Stimulated activated CD8-positive, alpha-beta memory T cell treated with anti-CD3 and anti-CD28 coated beads, Interleukin-7, amount 100 ng/mL, for 48 hours (primary cell): Measurements from ENCODE around the gene OGA.

Experiments
- DNase-seq, 2 donors: peaks; one replicate each; pipeline ENCODE4 v3.0.0-alpha.2; 2020; ENCODE audit warnings: low read depth in 1 of 2; ENCODE audit errors: extremely low read depth in 1 of 2

The OGA gene

DNA sequence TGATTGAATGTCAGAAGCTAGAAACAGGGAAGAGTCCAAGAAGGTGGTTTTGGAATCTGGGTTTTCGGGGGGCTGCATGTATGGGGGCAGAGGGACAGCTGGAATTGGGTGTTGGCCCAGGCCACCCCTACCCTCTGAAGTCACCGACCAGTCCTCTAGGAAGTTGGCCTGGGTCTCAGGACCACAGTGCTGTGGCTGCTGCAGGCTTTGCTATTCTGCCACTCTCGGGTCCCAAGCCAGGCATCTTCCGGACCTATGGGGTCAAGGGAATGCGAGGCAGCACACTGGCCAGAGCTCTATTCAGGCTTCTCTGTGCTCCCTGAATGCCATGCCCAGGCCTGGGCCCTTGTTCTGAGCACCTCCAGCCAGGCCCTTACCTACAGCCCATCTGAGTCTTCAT lies 55.5 kb downstream of the OGA start:
- DNase-seq: no peak

DNA sequence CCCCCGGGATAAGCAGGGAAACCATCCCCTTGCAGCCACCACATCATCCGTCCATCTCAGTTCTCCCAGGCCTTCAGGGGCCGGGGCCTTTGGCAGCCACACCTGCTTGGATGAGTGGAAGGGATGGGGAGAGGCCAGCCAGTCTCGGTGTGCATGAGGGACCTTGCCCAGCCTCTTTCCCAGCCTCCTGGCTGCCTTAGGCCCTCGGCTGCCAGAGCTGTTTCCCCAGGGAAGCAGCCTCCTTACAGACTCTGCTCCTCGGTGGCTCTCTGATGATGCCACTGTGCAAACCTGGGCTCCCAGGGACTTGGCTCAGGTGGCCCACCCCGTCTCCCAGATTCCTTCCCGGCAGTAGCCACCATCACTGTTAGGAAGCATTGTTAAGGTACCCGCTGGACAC lies 57.0 kb downstream of the OGA start:
- no peak for DNase-seq

DNA sequence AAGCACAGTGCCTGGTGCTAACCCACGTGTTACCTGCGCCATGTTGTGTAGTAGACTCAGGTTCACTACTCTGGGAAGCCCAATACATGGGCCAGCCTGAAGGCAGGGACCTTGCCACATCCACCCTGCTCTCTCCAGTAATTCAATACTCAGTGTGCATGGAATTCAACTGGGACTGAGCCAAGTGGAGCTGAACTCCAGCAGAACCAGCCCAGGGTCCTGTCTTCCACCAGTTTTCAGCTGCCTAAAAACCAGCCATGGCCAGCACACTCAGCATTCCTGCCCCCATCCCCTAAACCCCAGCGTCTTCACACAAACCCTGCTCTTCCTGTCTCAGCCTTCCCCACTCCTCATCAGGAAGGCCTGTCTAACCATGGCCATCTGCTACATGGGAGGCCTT lies 57.7 kb downstream of the OGA start:
- DNase-seq: no peak

DNA sequence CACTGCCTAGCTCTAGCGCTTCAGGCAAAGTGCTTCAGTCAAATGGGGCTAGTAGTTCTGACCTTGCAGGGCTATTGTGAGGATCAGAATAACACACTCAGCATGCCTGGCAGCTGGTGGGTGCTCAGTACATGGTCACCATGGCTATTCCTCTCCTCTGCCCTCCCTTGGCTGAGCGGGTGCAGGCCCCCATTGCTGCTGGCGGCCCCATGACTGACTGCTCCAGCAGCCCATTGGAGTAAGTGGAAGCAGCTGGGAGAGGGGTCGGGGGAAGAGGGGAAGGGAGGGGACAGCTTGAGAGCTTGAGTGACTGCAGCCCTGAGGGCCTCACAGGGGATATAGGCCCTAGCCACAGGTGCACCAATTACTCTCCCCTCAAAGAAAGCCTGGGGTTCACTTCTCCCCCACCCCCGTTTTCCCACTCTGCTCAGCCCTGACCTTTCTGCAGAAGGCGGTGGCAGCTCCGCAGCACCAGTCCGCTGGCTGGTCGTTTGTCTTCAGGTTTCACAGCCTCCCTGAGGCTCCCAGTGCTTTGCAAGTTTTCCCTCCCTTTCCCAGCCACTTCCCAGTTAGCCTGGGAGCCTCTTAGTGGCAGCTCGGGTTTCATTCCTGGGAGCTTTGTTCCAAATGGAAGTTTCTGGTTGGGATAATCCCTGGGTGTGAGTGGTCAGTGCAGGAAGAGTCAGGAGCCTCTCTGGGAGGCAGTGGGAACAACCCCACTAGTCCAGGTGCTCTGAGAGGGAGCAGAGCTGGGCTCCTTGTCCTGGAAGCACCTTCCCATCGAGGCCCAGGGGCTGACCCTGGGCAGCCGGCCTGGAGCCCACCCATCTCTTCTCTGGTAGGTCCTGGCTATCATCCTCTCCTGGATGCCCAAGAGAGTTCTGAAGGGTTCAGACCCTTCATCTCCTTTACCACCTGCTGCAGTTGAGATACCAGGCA lies 58.7 kb downstream of the OGA start:
- no peak for DNase-seq

DNA sequence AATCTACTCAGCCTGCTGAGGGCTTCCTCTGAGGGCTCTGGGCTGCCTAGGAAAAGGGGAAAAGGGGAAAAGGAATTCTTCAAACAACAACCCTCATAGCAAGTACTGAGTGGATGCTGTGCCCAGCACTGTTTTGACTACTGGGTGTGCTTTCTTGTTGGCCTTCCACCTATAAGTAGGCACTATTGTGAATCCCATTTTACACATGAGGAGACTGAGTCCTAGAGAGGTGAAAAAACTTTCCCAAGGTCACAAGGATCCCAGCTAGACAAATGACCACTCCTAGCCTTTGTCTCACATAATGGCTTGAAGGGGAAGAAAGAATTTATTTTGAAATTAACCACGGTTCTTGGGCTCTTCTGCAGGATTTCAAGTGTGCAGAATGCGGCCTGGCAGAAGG lies 59.4 kb downstream of the OGA start:
- no peak for DNase-seq

DNA sequence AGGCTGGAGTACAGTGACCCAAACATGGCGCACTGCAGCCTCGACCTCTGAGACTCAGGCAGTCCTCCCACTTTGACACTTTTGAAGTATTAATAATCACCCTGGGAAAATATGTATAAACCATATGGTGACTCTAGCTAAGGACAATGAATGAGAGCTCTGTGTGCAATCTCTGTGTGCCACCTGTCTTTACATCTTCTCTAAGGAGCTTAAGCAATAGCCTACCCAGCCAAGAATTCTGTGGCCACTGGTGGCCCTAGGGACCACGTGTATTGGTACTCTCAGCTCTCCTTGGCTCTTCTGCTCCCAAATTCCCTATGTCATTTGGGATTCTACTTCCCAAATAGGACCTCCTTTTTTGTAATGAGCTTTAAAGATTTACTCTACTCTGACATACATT lies 66.0 kb downstream of the OGA start:
- DNase-seq: no peak

DNA sequence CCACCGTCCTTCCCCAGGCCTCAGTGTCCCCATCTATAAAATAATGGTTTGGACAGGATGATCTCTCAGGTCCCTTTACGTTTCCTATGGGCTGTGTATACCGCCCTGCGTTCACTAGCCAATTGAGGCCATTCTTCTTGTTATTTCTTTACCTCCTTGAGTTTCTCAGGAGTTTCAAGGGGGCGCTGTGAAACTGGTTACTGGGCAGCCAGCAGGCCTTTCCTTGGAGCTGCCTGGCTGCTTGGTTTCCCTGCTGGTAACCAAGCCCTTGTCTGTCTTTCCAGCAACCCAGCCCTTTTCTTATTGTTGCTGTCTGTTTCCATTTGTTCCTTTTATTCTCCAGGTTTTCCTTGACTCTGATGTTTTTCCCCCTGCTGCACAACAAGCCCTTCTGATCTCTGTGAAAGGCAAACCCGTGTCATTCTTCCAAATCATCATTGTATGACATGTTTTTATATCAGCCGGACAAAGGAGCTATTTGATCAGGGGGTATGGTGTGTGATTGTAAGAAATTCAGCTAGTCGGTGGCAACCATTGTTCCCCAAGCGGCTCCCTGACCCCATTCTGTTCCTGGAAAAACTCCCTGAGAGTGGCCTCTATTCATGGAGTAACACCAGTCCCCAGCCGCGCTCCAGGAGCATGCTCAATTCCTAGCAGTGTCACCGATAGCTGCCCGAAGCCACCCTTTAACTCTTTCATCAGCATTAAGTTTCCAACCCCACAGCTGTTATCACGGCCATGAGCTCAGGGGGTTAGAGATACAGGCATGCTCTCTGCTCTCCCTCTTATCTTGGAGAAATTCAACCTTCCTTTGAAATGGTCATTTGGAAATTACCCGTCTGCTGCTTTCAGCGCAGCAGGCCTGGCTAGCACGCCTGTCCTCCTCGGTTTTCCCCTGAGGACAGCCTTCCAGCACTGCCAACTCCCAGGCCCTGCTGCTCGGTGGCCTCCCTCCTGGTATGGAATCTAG lies 68.9 kb downstream of the OGA start:
- no peak for DNase-seq

DNA sequence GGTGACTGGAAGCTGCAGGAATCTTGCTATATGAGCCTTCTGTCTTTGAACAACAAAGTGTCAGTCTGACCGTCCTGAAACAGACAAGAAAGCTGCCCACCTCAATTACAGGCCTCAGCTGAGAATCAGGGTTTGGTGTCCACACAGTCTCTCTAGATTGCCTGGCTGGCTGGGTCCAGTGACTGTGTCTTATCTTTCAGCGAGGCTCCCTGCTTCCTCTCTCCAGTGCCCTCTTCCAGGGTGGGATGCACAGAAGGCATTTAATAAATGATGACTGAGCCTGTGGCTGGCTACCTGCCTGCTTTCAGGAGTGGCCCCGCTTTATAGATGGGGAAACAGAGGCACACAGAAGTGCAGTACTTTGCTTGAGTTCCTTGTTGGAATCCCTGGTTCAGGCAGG lies 69.7 kb downstream of the OGA start:
- no peak for DNase-seq

DNA sequence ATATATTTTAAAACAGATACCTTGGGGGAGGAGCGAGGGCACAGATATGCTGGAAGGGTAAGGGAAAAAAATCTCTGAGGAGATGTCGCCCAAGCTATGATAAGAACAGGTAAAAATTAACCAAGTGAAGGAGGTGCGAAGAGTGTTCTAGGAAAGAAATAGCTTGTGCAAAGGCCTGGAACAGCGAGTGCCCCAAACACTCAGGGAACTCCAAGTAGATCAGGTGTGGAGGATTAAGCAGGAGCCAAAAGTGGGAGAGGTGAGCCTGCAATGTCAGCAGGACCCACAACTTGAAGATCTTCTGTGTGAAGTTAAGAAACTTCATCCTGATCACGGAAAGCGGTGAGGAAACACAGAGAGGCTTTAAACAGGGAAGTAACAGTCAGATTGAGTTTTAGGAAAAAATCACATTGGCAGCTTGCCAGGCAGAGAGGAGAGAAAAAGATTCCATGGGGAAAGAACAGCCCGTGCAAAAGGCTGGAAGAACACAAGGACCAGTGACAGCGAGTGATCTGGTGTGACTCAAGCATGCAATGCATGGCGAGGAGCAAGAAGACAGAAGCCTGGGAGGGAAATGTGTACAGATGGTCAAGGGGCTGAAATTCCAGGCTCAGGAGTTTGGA lies 73.1 kb downstream of the OGA start:
- DNase-seq: no peak

DNA sequence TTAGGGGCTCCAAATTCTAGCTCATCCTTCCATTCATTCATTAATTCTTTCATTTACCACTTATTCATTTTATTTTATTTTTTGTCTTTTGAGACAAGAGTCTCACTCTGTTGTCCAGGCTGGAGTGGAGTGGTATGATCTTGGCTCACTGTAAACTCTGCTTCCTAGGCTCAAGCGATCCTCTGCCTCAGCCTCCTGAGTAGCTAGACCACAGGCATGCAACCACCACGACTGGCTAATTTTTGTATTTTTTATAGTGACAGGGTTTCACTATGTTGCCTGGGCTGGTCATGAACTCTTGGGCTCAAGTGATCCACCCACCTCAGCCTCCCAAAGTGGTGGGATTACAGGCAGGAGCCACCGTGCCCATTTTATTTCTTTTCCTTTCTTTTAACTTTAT lies 74.0 kb downstream of the OGA start:
- no peak for DNase-seq

DNA sequence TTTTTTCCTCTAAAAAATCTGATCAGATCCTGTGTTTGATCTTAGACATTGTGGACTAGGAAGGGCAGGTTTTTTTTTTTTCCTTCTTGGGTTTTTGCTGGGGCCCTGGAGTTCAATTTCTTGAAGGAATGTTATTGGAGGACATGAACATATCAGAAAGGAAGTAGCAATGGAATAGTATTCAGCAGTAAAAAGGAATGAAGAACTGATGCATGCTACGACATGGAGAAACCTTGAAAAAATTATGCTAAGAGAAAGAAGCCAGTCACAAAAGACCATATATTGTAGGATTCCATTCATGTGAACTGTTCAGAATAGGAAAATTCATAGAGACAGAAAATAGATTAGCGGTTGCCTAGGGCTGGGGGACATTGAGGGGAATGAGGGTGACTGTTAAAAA lies 76.3 kb downstream of the OGA start:
- DNase-seq: no peak

DNA sequence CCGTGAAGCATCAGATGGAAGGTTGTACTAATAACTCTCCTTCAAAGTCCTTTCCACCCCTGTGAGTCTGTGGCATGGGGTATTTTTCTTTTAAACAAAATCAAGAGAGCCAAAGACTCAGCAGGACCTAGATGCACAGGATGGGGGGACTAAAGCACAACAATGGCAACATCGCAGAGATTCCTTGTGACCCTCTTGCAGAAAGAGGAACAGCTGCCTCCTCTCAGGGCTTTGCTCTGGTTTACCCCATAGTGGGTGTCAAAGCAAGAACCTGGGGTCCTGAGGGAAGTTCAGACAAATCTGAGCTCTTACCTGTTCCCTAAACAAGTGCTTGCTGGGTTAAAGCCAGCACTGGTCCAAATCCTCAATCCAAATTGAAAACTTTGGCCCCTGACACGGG lies 81.6 kb downstream of the OGA start:
- no peak for DNase-seq
